GM23248 (cell line): ENCODE data around the gene CUX1.

ENCODE experiments used
- EZH2 ChIP-seq: fragments of 200-600 bp; sonication (generic); IDR thresholded peaks from 2 replicates; pipeline ENCODE4 v1.6.1; 2018; ENCODE audit warnings: antibody characterized with exemption, mild to moderate bottlenecking; ENCODE audit not compliant: insufficient read depth, poor library complexity, severe bottlenecking
- EZH2phosphoT487 ChIP-seq: fragments of 200-600 bp; sonication (generic); IDR thresholded peaks from 2 replicates; pipeline ENCODE4 v1.6.1; 2018; ENCODE audit warnings: antibody characterized with exemption, moderate library complexity, mild to moderate bottlenecking, low read depth; ENCODE audit not compliant: insufficient read depth

GRCh38 chr7:102030696-102031095 lies 213.3 kb downstream of the CUX1 start:
- TF ChIP-seq EZH2 (no peak), EZH2phosphoT487 (no peak)
